GM23338 (cell line): ENCODE measurements around the gene PRDM8. TPM values are rescaled to one million over a fixed set of nuclear protein-coding genes. Genes with fewer than 3 reads are reported as not detected.

Experiments
- CTCF ChIP-seq, 2 experiments: fragments of 200-600 bp in 1 of 2; sonication (generic) in 1 of 2; conservative IDR thresholded peaks; 2 replicates each; pipeline versions ENCODE4 v1.5.1 to v1.6.1; 2016 to 2017; ENCODE audit warnings: antibody characterized with exemption in 2 of 2, low read depth in 2 of 2, mild to moderate bottlenecking in 2 of 2, moderate library complexity in 1 of 2
- ETS1 ChIP-seq: IDR thresholded peaks from 2 replicates; pipeline ENCODE4 v1.6.1; 2016; ENCODE audit warnings: antibody characterized with exemption
- JUNB ChIP-seq: IDR thresholded peaks from one replicate; pipeline ENCODE4 v1.6.1; 2016; ENCODE audit warnings: antibody characterized with exemption; ENCODE audit not compliant: unreplicated experiment
- STAT1 ChIP-seq: IDR thresholded peaks from one replicate; pipeline ENCODE4 v1.6.1; 2016; ENCODE audit warnings: antibody characterized with exemption; ENCODE audit not compliant: unreplicated experiment
- ZNF114 ChIP-seq: fragments of 250-450 bp; sonication (Bioruptor Pico); IDR thresholded peaks from 2 replicates; pipeline ENCODE4 v1.5.0; 2020; ENCODE audit warnings: mild to moderate bottlenecking, moderate library complexity
- polyA plus RNA-seq: library from polyadenylated mRNA; unstranded; fragments of >200 nt; fragmentation: Nextera tagmentation; extraction: Ambion mirVana; gene quantifications from 2 replicates; pipeline ENCODE4 v1.2.1, GENCODE V29; 2016
- total RNA-seq: library from RNA; depleted of rRNA; stranded (reverse); fragments of >200 nt; shearing (Covaris generic); gene quantifications from 2 replicates; pipeline ENCODE4 v1.2.3, GENCODE V29; 2014
- TF ChIP-seq, protein P1 (sequence below): fragments of 250-450 bp; sonication (Bioruptor Pico); IDR thresholded peaks from 2 replicates; pipeline ENCODE4 v1.5.0; 2020; ENCODE audit warnings: mild to moderate bottlenecking, moderate library complexity

The PRDM8 gene
- total and polyA plus RNA-seq, 2 experiments from 2014 or later = 0.16 TPM; not detected in 1

DNA sequence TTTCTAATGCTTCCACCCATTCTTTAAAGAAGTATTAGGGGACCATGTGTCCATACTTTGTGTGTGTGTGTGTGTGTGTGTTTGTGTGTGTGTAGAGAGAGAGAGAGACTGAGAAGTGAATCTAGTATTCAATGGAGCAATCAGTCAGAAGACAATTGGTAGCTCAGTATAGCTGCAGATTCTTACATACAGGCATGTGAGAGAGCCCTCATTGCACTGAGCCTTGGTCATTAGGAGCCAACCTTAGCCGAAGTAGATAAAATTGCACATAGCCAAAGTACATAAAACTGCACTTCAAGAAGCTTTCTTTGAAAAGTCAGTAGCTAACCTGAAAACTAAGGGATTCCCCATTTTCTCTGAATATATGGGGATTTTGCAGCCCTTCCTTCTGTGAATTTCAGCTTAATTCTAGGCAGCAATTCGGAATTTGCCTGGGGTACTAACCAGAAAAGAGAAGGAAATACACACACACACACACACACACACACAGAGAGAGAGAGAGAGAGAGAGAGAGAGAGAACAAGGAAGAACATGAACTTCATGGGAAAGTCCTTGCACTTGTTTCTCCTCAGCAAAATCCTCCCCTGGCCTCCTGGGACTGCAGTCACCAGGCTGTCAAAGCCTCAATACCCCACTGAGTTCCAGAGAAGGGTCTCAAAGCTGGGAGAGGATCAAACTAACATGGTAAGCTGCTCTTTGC, 1.7 kb upstream of the PRDM8 start (continued):
- TF ChIP-seq, protein P1, sequence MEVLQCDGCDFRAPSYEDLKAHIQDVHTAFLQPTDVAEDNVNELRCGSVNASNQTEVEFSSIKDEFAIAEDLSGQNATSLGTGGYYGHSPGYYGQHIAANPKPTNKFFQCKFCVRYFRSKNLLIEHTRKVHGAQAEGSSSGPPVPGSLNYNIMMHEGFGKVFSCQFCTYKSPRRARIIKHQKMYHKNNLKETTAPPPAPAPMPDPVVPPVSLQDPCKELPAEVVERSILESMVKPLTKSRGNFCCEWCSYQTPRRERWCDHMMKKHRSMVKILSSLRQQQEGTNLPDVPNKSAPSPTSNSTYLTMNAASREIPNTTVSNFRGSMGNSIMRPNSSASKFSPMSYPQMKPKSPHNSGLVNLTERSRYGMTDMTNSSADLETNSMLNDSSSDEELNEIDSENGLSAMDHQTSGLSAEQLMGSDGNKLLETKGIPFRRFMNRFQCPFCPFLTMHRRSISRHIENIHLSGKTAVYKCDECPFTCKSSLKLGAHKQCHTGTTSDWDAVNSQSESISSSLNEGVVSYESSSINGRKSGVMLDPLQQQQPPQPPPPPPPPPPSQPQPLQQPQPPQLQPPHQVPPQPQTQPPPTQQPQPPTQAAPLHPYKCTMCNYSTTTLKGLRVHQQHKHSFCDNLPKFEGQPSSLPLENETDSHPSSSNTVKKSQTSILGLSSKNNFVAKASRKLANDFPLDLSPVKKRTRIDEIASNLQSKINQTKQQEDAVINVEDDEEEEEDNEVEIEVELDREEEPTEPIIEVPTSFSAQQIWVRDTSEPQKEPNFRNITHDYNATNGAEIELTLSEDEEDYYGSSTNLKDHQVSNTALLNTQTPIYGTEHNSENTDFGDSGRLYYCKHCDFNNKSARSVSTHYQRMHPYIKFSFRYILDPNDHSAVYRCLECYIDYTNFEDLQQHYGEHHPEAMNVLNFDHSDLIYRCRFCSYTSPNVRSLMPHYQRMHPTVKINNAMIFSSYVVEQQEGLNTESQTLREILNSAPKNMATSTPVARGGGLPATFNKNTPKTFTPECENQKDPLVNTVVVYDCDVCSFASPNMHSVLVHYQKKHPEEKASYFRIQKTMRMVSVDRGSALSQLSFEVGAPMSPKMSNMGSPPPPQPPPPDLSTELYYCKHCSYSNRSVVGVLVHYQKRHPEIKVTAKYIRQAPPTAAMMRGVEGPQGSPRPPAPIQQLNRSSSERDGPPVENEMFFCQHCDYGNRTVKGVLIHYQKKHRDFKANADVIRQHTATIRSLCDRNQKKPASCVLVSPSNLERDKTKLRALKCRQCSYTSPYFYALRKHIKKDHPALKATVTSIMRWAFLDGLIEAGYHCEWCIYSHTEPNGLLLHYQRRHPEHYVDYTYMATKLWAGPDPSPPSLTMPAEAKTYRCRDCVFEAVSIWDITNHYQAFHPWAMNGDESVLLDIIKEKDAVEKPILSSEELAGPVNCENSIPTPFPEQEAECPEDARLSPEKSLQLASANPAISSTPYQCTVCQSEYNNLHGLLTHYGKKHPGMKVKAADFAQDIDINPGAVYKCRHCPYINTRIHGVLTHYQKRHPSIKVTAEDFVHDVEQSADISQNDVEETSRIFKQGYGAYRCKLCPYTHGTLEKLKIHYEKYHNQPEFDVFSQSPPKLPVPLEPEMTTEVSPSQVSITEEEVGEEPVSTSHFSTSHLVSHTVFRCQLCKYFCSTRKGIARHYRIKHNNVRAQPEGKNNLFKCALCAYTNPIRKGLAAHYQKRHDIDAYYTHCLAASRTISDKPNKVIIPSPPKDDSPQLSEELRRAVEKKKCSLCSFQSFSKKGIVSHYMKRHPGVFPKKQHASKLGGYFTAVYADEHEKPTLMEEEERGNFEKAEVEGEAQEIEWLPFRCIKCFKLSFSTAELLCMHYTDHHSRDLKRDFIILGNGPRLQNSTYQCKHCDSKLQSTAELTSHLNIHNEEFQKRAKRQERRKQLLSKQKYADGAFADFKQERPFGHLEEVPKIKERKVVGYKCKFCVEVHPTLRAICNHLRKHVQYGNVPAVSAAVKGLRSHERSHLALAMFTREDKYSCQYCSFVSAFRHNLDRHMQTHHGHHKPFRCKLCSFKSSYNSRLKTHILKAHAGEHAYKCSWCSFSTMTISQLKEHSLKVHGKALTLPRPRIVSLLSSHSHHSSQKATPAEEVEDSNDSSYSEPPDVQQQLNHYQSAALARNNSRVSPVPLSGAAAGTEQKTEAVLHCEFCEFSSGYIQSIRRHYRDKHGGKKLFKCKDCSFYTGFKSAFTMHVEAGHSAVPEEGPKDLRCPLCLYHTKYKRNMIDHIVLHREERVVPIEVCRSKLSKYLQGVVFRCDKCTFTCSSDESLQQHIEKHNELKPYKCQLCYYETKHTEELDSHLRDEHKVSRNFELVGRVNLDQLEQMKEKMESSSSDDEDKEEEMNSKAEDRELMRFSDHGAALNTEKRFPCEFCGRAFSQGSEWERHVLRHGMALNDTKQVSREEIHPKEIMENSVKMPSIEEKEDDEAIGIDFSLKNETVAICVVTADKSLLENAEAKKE (CRISPR knock-in tag) = no peak
- TF ChIP-seq CTCF (conservative IDR thresholded peaks at IDR 0.05; ENCODE audit: low read depth in 2 of 2) = no peak
- no peak for TF ChIP-seq JUNB
- no peak for TF ChIP-seq ETS1
- TF ChIP-seq ZNF114 (CRISPR knock-in tag) = no peak
- no peak for TF ChIP-seq STAT1
